ENCODE data around the gene SMARCA4.

- TF ChIP-seq HDGF (IDR thresholded peaks at IDR 0.05; ENCODE audit: borderline replicate concordance) (no peak), FOXM1 (IDR thresholded peaks at IDR 0.05; ENCODE audit: borderline replicate concordance) (no peak), BHLHE40 (IDR thresholded peaks at IDR 0.05; ENCODE audit: borderline replicate concordance) (no peak), ZNF384 (IDR thresholded peaks at IDR 0.05) (peak; percentile 71), FOXK2 (IDR thresholded peaks at IDR 0.05) (no peak), ELF4 (IDR thresholded peaks at IDR 0.05) (no peak), SP1 (IDR thresholded peaks at IDR 0.05) (no peak), FOXA1 (IDR thresholded peaks at IDR 0.05) (no peak), SUZ12 (IDR thresholded peaks at IDR 0.05) (no peak)
- TF ChIP-seq, protein P1, sequence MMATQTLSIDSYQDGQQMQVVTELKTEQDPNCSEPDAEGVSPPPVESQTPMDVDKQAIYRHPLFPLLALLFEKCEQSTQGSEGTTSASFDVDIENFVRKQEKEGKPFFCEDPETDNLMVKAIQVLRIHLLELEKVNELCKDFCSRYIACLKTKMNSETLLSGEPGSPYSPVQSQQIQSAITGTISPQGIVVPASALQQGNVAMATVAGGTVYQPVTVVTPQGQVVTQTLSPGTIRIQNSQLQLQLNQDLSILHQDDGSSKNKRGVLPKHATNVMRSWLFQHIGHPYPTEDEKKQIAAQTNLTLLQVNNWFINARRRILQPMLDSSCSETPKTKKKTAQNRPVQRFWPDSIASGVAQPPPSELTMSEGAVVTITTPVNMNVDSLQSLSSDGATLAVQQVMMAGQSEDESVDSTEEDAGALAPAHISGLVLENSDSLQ (IDR thresholded peaks at IDR 0.05), result peak; percentile 38
Measured at GRCh38 chr19:10971107-10971726, 10.4 kb downstream of the SMARCA4 start.
